Coronary artery (tissue), 2 donors: ENCODE data around the gene SELENOM.

ENCODE experiments used
- DNase-seq: peaks from one replicate; pipeline ENCODE4 v3.0.0-alpha.2; 2017; ENCODE audit warnings: low spot score
- H3K27ac ChIP-seq, 2 donors: fragments of 200-600 bp; sonication (generic); one replicate each; pipeline ENCODE4 v1.5.1; 2016 to 2019
- H3K4me3 ChIP-seq: fragments of 200-600 bp; sonication (generic); 2 replicates; pipeline ENCODE4 v1.5.1; 2016; ENCODE audit warnings: mild to moderate bottlenecking, moderate library complexity
- CTCF ChIP-seq: fragments of 200-600 bp; sonication (generic); IDR thresholded peaks from one replicate; pipeline ENCODE4 v1.5.1; 2019; ENCODE audit warnings: antibody characterized with exemption

SELENOM gene

GRCh38 chr22:31106731-31107177, 614 bp downstream of the SELENOM start:
- TF ChIP-seq CTCF: no peak
- peak; percentile 84 for DNase-seq

GRCh38 chr22:31106001-31106571, 1.3 kb downstream of the SELENOM start:
- Histone ChIP-seq H3K27ac (peak overlapping the region; percentile 98 to 99), H3K4me3 (peak overlapping the region; percentile 97)
- peak; percentile 76 for DNase-seq
- TF ChIP-seq CTCF: no peak

More at GRCh38 chr22:31106731-31107177, 614 bp downstream of the SELENOM start:
- Histone ChIP-seq H3K27ac (peak overlapping the region; percentile 98 to 99), H3K4me3 (peak overlapping the region; percentile 97)

GRCh38 chr22:31105282-31105929, 2.0 kb downstream of the SELENOM start:
- peak; percentile 73 for DNase-seq
- Histone ChIP-seq H3K4me3 (peak overlapping the region; percentile 97), H3K27ac (peak overlapping the region; percentile 98 to 99)
- no peak for TF ChIP-seq CTCF

GRCh38 chr22:31104869-31105268, 2.5 kb downstream of the SELENOM start:
- DNase-seq: no peak
- TF ChIP-seq CTCF: peak; percentile 12
- Histone ChIP-seq H3K27ac (peak overlapping the region; percentile 98 to 99), H3K4me3 (peak overlapping the region; percentile 97)

GRCh38 chr22:31103899-31104694, 3.3 kb downstream of the SELENOM start:
- DNase-seq: no peak
- TF ChIP-seq CTCF: no peak
- Histone ChIP-seq H3K4me3 (peak overlapping the region; percentile 97), H3K27ac (peak overlapping the region; percentile 98 to 99)

GRCh38 chr22:31103111-31103510, 4.3 kb downstream of the SELENOM start:
- TF ChIP-seq CTCF: no peak
- DNase-seq: no peak
- Histone ChIP-seq H3K27ac (peak overlapping the region; percentile 98 to 99), H3K4me3 (no peak overlapping the region)
